Fibroblast of skin of abdomen (primary cell): Measurements from ENCODE around the gene PLGRKT.
"Not testable (repeated sequence)": the region's sequence is repeated elsewhere in the genome, so short reads cannot be mapped to it uniquely, and the experiment has no call there.

Source experiments
- DNase-seq: peaks from one replicate; pipeline ENCODE4 v3.0.0-alpha.2; 2013

PLGRKT gene

GRCh38 chr9:5375091-5375490 is 62.6 kb downstream of the PLGRKT start:
- no peak for DNase-seq

- peak; percentile 8 for DNase-seq
Measured at GRCh38 chr9:5364294-5365024, 73.3 kb downstream of the PLGRKT start.

- DNase-seq: peak; percentile 32
Measured at GRCh38 chr9:5361326-5362010, 76.3 kb downstream of the PLGRKT start.

GRCh38 chr9:5360341-5360740 is 77.4 kb downstream of the PLGRKT start:
- DNase-seq: no peak

GRCh38 chr9:5357431-5358105 is 80.2 kb downstream of the PLGRKT start:
- DNase-seq: no peak

- DNase-seq: no peak
Measured at GRCh38 chr9:5355817-5356216, 81.9 kb downstream of the PLGRKT start.

- no peak for DNase-seq
Measured at GRCh38 chr9:5355226-5355625, 82.5 kb downstream of the PLGRKT start.

GRCh38 chr9:5354184-5354583 is 83.5 kb downstream of the PLGRKT start:
- no peak for DNase-seq

GRCh38 chr9:5352637-5353248 is 85.0 kb downstream of the PLGRKT start:
- no peak for DNase-seq

- not testable (repeated sequence) for DNase-seq
Measured at GRCh38 chr9:5338992-5339981, 98.4 kb downstream of the PLGRKT start, which contains the start of gene RLN1. TSS of gene RLN1 (minus strand) at chr9:5339876. CDS start at chr9:5339746, 130 bp downstream.

- no peak for DNase-seq
Measured at GRCh38 chr9:5336688-5337087, 101.0 kb downstream of the PLGRKT start.

GRCh38 chr9:5331276-5331675 is 106.4 kb downstream of the PLGRKT start:
- DNase-seq: not testable (repeated sequence)

- no peak for DNase-seq
Measured at GRCh38 chr9:5326893-5327548, 110.7 kb downstream of the PLGRKT start.

GRCh38 chr9:5326187-5326586 is 111.5 kb downstream of the PLGRKT start:
- DNase-seq: no peak

GRCh38 chr9:5321601-5322000 is 116.1 kb downstream of the PLGRKT start:
- DNase-seq: not testable (repeated sequence)

- DNase-seq: no peak
Measured at GRCh38 chr9:5321058-5321457, 116.7 kb downstream of the PLGRKT start.

- not testable (repeated sequence) for DNase-seq
Measured at GRCh38 chr9:5316406-5316805, 121.3 kb downstream of the PLGRKT start.

- DNase-seq: no peak
Measured at GRCh38 chr9:5315187-5315923, 122.4 kb downstream of the PLGRKT start.

GRCh38 chr9:5310851-5311250 is 126.9 kb downstream of the PLGRKT start:
- no peak for DNase-seq
